Inflammatory macrophage (primary cell): ENCODE data around the gene TMEM121B.

Source experiments
- DNase-seq, 2 donors: peaks; one replicate each; pipeline ENCODE4 v3.0.0-alpha.2; 2020 to 2022

Gene TMEM121B

GRCh38 chr22:17109976-17110375 is 11.2 kb downstream of the TMEM121B start:
- DNase-seq = no peak

GRCh38 chr22:17109113-17109865 is 11.9 kb downstream of the TMEM121B start:
- no peak for DNase-seq

GRCh38 chr22:17108256-17109112 is 12.7 kb downstream of the TMEM121B start:
- DNase-seq = no peak

GRCh38 chr22:17107547-17107810 is 13.7 kb downstream of the TMEM121B start:
- DNase-seq = no peak

GRCh38 chr22:17106785-17107546 is 14.2 kb downstream of the TMEM121B start:
- DNase-seq = peak; percentile 95 to 99

- DNase-seq = peak in 1 of 2 donors; percentile 54
Observed at GRCh38 chr22:17106161-17106784, 14.9 kb downstream of the TMEM121B start.

- peak in 1 of 2 donors; percentile 22 for DNase-seq
Observed at GRCh38 chr22:17105143-17106129, 15.7 kb downstream of the TMEM121B start.

GRCh38 chr22:17104336-17104935 is 16.7 kb downstream of the TMEM121B start:
- no peak for DNase-seq

GRCh38 chr22:17103351-17103750 is 17.8 kb downstream of the TMEM121B start:
- no peak for DNase-seq

GRCh38 chr22:17102297-17102667 is 18.9 kb downstream of the TMEM121B start:
- peak; percentile 84 to 88 for DNase-seq

GRCh38 chr22:17101475-17102296 is 19.5 kb downstream of the TMEM121B start:
- DNase-seq = peak; percentile 92 to 98

GRCh38 chr22:17100621-17101020 is 20.5 kb downstream of the TMEM121B start:
- DNase-seq = peak; percentile 59 to 84

- DNase-seq = peak; percentile 93 to 97
Observed at GRCh38 chr22:17098379-17098819, 22.8 kb downstream of the TMEM121B start.

GRCh38 chr22:17097701-17098100 is 23.5 kb downstream of the TMEM121B start:
- no peak for DNase-seq

- no peak for DNase-seq
Observed at GRCh38 chr22:17097062-17097461, 24.1 kb downstream of the TMEM121B start.

GRCh38 chr22:17096071-17096470 is 25.1 kb downstream of the TMEM121B start:
- DNase-seq = peak; percentile 53 to 68

- DNase-seq = no peak
Observed at GRCh38 chr22:17095538-17095937, 25.6 kb downstream of the TMEM121B start.

- DNase-seq = no peak
Observed at GRCh38 chr22:17093081-17093480, 28.1 kb downstream of the TMEM121B start.

GRCh38 chr22:17091851-17092250 is 29.3 kb downstream of the TMEM121B start:
- no peak for DNase-seq

- no peak for DNase-seq
Observed at GRCh38 chr22:17090550-17090949, 30.6 kb downstream of the TMEM121B start.
